Stimulated activated CD4-positive, alpha-beta T cell treated with anti-CD3 and anti-CD28 coated beads, Interleukin-15, amount 100 ng/mL, for 24 hours (primary cell): Measurements from ENCODE around the gene RASIP1.

ENCODE experiments used
- DNase-seq: peaks from one replicate; pipeline ENCODE4 v3.0.0-alpha.2; 2020

Gene RASIP1

DNA sequence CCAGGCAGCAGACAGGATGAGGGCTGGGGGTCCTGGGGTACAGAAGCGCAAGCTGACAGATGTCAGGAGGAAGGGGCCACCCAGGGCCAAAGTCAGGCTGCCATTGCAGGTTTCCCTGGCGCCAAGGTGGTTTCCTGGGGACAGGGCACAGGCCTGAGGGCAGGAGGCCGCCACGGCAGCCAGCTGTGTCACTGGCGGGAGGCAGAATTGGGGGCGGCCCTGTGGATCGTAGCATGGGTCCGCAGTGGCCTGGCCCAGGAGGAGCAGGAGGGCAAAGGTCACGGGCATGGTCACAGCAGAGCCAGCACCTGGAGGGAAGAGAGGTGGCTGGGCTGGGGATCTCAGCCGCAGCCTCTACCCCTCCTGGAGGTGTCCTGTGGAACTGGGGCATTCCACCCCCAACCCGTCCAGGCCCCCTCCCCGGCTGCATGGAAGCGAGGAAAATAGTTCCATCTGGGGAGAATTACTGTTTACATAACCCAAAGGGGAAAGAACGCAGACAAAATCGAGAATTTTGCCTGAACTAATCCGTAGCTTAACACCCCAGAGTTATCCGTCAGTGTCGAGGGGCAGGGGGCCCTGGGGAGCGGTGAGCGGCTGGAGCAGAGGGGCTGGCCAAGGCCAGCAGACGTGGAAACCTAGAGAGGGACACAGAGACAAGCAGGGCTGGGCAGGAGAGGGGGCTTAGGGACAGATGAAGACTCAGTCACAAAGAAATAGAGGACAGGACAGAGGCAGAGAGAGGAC is 69.5 kb downstream of the RASIP1 start:
- DNase-seq, result no peak
